NT2/D1 (cell line): ENCODE results near the gene CCDC40.

Source experiments
- SUZ12 ChIP-seq: IDR thresholded peaks from 2 replicates; pipeline ENCODE4 v1.6.1; 2011; ENCODE audit not compliant: insufficient read length, insufficient read depth; ENCODE audit errors: extremely low read depth
- YY1 ChIP-seq: IDR thresholded peaks from 2 replicates; pipeline ENCODE4 v1.6.1; 2011; ENCODE audit not compliant: insufficient read length, insufficient read depth
- ZNF274 ChIP-seq: IDR thresholded peaks from 2 replicates; pipeline ENCODE4 v1.6.1; 2011; ENCODE audit warnings: mild to moderate bottlenecking, low read depth, low read length

GRCh38 chr17:80115159-80115558 lies 78.7 kb downstream of the CCDC40 start:
- TF ChIP-seq SUZ12 (no peak), YY1 (no peak), ZNF274 (no peak)
